HG02970 (cell line): Measurements from ENCODE around the gene TEAD1.

Experiments
- ATAC-seq: cut with Tn5 transposase; IDR thresholded peaks from one replicate; pipeline ENCODE4 v1.9.1; 2021; ENCODE audit warnings: mild to moderate bottlenecking, moderate library complexity, moderate number of reproducible peaks; ENCODE audit not compliant: unreplicated experiment, low FRiP score

The TEAD1 gene

GRCh38 chr11:12673924-12674570 is at the start of gene TEAD1:
Gene TEAD1, plus strand, starts transcription at chr11:12674421.
- no peak for ATAC-seq

- ATAC-seq = no peak
These were observed 49.6 kb upstream of the TEAD1 start for GRCh38 chr11:12624595-12624994.

GRCh38 chr11:12625438-12626071 is 48.7 kb upstream of the TEAD1 start:
- no peak for ATAC-seq

- no peak for ATAC-seq
These were observed 47.6 kb upstream of the TEAD1 start for GRCh38 chr11:12626616-12627015.

- ATAC-seq = no peak
These were observed 45.9 kb upstream of the TEAD1 start for GRCh38 chr11:12628314-12628713.

- ATAC-seq = no peak
These were observed 44.5 kb upstream of the TEAD1 start for GRCh38 chr11:12629601-12630313.

GRCh38 chr11:12631651-12632050 is 42.6 kb upstream of the TEAD1 start:
- ATAC-seq = no peak

- ATAC-seq = no peak
These were observed 39.9 kb upstream of the TEAD1 start for GRCh38 chr11:12634329-12634728.

- ATAC-seq = no peak
These were observed 37.3 kb upstream of the TEAD1 start for GRCh38 chr11:12636871-12637410.

- ATAC-seq = no peak
These were observed 34.8 kb upstream of the TEAD1 start for GRCh38 chr11:12639388-12639787.

GRCh38 chr11:12640355-12640754 is 33.9 kb upstream of the TEAD1 start:
- no peak for ATAC-seq

- ATAC-seq = no peak
These were observed 33.0 kb upstream of the TEAD1 start for GRCh38 chr11:12640926-12641849.

GRCh38 chr11:12642040-12642439 is 32.2 kb upstream of the TEAD1 start:
- no peak for ATAC-seq

GRCh38 chr11:12642806-12643428 is 31.3 kb upstream of the TEAD1 start:
- ATAC-seq = no peak

GRCh38 chr11:12646478-12646877 is 27.7 kb upstream of the TEAD1 start:
- ATAC-seq = no peak

- ATAC-seq = no peak
These were observed 20.5 kb upstream of the TEAD1 start for GRCh38 chr11:12653729-12654128.

- ATAC-seq = no peak
These were observed 18.4 kb upstream of the TEAD1 start for GRCh38 chr11:12655842-12656241.

GRCh38 chr11:12657336-12657735 is 16.9 kb upstream of the TEAD1 start:
- no peak for ATAC-seq

GRCh38 chr11:12657981-12658380 is 16.2 kb upstream of the TEAD1 start:
- ATAC-seq = no peak

GRCh38 chr11:12662101-12662689 is 12.0 kb upstream of the TEAD1 start:
- no peak for ATAC-seq
